Hematopoietic multipotent progenitor cell treated with erythropoietin and hydrocortisone succinate and interleukin-3 and kit ligand, for 17 days (in vitro differentiated cells): ENCODE results near the gene PCNA.
"Not testable (repeated sequence)": the region's sequence is repeated elsewhere in the genome, so short reads cannot be mapped to it uniquely, and the experiment has no call there.

ENCODE experiments used
- DNase-seq: peaks from one replicate; pipeline ENCODE4 v3.0.0-alpha.2; 2015; ENCODE audit warnings: low spot score

PCNA gene

DNA sequence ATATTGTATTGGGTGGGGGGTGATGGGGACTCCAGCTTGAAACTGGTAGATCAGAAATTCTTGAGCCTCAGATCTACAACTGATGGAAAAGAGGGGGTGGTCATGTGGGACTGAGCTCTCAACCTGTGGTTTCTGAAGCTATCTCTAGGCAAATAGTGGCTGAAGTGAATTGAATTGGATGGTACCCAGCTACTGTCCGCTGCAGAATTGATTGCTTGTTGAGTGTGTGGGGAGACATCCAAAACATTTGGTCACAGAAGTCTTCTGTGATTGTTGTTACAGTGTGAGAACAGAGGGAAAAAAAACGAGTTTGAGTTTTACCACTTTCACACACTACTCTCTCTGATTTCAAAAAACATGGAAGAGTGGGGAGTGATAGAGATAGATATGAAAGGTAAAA is 21.9 kb upstream of the PCNA start:
- no peak for DNase-seq

DNA sequence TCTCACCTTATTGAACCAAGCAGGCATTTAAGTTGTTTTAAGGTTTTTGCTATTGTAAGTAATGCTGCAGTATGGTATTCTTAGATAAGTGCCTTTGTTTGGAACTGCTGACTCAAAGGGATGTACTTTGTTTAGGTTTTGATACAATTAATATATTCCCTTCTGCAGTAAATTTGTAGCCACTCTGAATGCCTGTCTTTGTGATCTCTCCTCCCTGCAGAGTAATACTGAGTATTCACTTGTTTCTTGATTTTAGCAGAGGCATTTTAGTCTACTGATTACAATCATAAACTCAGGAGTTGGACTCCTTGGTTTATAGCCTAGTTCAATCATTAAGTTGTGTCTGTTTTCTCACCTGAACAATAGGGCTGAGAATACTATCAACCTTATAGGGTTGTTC is 20.4 kb upstream of the PCNA start:
- no peak for DNase-seq

DNA sequence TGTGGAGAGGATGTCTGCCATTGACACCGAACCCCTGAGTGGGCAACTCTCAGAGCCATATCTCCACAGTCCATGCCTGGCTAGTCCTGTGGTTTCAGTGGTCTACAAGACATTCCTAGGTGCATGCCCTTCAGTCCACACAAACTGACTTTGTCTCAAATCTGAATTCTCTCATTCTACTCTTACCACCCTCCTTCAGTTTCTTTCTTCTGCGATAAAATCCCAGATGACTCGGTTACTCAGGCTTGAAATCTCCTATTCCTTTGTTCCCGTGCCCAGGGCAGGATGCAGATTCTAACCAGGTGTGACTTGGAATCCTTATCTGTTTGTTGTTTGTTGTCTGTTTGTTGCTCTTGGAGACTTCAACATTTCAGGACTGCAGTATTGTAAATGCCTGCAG is 16.3 kb upstream of the PCNA start:
- DNase-seq = no peak

DNA sequence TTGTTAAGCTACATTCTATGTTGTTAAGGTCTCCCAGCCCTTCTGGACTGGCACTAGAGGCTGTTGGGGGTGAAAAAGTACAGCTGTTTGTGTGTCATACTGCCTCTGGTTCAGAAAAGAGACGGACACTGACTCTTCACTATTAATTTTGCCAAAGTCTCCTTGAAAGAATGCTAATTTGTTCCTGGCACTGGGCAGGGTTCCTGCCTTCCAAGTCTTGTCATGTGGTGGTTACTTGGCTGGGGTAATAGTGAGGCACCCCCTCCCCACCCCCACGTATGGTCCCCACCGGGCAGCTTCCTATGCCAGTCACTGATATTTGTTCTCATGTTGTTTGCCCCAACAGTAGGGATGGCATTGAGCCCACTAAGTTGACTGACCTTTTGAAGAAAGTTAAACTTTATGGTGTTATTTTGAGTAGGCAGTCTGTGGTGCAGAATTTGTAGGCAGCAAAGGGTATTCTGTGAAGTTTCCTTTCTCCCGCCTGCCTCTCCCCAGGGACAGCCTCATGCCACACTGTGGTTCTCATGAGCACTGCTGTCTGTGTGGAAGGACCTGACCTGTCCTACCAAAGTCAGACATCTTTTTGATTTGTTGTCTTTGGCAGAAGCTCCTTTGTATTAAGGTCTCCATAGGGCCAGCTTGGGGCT is 15.7 kb upstream of the PCNA start:
- no peak for DNase-seq

DNA sequence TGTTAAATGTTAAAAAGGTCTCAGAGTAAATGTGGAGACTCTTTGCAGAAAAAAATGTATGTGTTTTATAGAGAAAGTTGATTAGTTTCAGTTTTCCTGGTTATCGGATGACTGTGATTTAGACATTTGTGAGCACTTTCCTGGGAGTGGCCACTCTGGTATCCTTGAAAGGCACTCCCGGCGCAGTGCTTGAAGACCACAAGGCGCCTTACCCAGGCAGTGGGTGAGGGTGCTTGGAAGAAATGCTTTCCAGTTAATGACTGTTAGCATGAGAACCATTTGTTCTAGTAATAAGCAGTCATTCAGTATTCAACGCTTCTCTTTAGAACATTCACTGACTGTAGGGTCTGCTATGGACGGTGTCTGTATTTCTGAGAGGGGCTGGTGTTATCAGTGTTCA is 14.2 kb upstream of the PCNA start:
- no peak for DNase-seq

DNA sequence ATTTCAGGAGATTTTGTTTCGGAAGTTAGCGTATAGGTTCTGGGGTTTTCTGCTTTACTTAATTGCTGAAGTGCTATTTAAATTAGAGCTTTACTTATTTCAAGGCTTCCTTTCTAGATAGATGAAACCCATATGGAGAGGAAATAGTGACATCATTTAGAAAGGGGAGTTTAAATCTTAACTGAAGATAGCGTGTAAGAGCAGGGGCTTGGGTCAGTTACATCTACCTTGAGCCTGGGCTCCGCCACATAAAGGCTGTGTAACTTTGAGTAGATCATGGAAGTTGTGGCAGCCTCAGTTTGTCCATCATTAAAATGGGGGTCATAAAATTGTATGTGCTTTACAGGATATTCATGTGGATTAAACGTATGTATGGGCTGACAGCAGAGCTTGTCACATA is 11.7 kb upstream of the PCNA start:
- no peak for DNase-seq

DNA sequence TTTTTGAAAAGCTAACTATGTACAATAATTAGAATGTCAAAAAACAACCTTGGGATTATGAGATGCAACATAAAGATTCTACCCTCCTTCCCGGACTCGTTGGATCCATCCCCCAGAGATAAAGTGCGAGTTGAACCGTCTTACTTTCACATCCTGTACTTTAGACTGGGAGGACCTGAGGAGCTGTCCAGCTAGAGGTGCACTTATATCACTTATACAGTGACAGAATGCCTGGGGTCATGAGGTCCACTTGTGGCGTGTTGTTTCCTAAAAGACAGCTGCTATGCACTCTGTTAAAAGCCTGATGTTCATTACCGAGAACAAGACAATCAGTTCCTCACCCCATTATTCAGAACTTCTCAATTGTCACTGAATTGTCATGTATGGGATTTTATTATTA is 9.1 kb upstream of the PCNA start:
- no peak for DNase-seq

DNA sequence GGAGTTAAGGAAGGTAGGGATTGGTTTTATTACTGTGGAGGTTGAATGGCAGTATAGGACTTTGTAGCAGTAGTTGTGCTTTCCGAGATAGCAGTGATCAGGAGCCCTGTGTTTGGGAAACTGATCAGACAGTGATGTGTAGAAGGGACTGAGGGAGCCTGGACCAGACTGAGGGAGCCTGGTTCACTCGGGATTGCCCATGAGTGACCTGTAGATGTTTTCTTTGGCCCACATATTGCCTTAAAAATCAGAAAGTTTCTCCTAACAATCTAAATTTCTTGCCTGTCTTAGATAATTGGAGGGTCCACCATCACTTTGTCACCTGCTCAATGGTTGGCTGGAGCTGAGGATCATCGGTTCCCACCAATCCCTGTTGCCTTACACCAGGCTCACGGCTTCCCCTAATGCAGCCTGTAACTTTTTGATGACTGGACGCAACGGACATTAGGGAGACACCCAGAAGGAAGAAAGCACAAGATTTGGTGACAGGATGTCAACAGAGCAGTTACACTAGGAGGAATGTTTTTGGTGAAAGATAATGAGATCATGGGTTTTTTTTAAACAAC is 8.2 kb upstream of the PCNA start:
- DNase-seq = no peak

DNA sequence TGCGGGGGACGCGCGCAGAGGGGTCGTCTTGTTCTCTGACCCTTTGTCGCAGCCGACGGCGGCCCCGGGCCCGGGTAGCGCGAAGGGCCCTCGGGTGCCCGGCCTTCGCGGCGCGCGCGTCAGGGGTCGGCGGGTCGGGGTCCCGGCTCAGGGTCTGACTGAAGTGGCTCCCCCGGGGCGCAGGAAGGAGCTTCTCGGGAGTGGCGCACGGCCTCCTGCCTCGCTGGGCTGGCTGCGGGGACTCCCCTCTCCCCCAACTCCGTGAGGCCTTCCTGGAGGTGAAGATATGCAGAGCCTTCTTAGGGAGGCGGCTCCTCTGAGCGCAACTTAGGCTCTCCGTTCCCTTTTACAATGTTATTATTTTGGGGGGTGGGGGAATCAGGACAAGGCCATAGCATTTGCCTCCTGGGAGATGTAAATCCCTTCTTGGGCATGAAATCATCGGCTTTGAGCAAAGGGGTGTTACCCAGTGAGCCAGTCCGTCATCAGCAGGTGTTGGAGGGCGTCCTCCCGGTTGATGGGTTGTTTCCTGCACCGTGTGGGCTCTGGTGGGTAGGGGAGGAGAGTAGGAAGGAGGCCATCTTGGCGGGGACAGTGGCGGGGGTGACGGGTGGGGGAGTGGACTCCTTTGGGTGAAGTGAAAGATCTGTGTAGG is 7.6 kb upstream of the PCNA start:
- DNase-seq = peak; percentile 41

DNA sequence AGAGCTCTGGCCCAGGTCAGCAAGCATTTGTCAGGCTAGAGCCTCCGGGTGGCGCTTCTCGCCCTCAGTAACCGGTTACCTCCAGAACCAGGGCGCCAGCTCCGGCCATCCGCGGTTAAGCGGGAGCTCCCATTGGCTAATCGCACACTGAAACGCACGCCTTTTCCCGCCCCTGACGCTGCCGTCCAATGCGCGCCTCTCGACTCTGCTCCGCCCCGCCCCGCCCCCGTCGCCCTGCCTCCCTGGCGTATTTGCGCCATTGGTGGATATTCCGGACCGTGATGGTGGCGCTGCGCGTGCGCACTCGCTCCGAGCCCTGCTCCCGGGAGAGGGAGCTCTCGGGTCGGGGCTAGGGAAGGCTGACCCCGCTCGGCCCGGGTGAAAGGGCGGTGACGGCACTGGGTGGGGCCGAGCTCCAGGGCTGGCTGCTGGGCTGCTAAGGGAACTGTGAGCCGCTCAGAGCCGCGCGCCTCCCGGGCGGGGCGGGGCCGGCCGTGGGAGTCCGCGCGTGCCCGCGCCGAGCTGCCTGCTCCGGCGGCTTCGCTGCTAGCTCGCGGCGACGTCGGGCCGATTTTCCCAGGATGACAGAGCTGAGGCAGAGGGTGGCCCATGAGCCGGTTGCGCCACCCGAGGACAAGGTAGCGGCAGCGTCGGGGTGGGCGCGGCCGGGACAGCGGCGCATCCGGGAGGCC is 6.9 kb upstream of the PCNA start, which contains the start of gene CDS2:
TSS of gene CDS2 (plus strand) at position 497 of the 692 bp plus-strand sequence. CDS start at position 582, 85 bp downstream.
- DNase-seq = peak; percentile 99

DNA sequence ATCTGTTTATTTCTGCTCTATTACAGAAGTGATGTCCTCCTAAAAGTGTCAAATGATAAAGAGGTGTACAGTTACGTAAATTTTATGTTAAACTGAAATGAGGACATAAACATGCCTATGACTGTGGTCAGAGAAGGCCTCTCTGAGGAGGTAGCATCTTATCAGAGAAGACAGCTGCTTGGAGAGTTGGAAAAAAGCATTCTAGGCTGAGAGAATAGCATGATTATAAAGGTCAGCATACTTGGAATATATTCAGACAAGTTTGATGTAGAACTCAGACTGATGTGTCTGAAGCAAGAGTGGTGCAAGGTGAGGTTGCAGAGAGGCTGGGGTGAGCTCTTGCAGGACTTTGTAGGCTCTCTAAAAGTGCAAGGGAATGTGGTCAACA is 3.1 kb upstream of the PCNA start:
- DNase-seq = peak; percentile 50

DNA sequence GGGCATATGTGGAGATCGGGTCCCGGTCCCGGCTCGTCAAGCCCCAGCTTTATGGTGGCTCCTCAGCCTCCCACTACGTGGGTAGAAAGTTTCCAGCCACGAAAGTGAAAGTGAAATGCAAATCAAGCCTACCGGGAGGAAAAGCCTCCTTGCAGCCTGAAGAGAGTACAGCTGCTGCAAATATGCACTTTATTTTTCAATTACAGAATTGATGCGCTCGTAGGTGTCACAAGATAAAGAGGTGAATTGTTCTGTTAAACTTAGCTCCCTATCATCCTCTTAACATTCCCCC is 373 bp upstream of the PCNA start:
- no peak for DNase-seq

DNA sequence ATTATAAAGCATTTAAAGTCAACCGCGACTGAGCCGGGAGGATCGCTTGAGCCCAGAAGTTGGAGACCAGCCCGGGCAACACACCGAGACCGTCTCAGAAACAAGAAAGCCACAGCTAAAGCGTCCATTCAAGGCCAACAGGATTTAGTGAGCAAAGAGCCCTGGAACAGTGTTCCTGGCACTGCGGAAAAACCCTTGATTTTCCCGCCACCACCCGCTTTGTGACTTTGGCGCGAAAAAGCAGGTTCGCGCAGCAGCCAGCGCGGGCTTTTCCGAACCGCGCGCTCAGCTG is 669 bp downstream of the PCNA start:
- no peak for DNase-seq

DNA sequence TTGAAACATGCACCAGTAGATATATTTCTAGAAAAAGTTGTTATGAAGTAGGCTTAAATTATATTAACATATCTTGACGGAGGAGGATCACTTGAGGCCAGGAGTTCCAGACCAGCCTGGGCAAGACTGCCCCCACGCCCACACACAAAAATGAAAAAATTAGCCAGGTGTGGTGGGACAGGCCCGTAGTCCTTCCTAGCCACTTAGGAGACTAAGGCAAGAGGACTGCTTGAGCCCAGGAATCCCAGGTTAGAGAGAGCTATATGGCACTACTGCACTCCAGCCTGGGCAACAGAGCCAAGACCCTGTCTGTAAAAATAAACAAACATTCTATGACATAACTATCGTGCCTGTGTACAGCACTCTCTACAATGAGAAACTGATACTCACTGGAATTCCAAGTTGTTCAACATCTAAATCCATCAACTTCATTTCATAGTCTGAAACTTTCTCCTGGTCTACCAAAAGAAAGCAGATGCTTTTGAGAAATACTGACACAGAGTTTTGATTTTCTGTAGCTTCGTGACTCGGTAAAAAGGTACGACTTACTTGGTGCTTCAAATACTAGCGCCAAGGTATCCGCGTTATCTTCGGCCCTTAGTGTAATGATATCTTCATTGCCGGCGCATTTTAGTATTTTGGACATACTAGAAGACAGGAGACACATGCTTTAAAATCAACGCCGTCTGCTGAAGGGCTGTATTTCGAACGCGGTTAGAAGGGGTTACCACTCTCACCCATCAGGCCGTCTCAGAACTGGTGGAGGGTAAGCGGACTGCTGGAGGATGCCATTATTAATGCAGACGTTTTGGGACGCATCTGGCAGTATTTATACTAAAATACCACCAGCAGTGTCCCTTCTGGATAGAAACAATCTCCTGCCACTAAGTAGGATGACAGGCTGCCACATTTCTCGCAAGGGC is 1.3 kb downstream of the PCNA start:
- DNase-seq = no peak

DNA sequence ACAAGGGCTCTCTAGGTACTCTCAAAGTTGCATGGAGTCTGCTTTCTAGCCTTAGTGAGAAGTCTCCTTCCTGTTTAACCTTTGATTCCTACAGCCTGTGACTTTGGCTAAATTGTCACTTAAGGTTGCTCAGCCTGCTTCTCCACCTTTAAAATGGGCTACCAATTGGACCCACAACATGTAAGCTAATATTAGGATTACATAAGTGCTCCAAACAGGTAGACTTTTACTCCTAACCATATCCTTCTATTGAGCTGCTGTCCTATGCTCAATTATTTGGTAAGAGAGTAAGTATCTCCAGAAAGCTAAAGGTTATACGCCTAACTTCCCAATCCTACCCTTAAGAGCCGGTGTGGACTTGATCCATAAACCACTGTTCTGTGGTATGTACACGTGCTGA is 2.9 kb downstream of the PCNA start:
- DNase-seq = no peak

DNA sequence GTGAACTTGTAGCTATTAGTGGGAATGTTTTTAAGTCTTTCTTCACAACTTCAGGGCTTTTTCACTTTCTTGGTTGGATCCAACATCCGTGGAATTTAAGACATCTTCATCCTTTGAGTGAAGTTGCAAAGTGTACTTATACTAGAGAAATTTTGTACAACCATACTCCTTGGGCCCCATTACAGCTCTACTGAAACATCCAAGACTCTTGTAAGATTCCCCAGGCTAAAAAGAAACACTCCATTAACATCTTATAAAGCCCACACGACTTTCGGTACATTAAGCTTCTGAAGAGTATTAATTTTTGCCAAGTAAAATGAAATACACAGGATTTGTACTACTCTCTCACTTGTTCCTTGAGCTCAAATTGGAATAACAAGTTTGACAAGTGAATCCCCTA is 5.4 kb downstream of the PCNA start:
- no peak for DNase-seq

DNA sequence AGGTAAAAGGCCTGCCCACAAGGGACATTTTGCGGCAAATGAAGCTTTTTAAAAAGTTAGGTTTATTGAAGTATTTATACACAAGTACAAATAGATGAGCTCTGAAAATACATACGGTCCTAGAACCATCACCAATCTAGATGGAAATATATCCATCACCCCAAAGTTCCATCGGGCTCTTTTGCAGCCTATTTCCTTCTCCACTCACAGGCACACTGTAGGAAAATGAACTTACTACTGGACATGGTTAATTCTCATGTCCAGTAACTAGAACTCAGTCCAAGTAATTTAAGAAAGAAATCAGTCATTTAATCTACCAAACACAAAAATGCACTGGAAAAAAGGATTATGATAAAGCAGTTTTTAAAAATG is 6.2 kb downstream of the PCNA start:
- no peak for DNase-seq

DNA sequence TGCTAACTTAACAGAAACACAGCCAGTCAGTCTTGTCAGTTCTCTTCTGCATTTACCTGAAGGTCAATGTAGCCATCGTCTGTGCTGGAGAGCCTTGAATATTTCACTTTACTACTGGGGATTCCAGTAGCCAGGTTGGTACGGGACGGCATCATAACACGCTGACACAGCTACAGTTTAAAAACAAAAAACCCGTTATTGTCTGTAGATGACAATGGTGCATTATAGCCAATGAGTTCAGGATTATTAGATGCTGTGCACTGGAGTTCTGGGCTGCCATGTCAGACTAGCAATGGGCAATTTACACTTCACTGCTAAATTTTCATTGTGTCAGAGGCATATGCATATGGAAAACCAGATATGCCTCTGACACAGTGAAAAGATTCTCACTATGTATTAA is 10.5 kb downstream of the PCNA start:
- DNase-seq = no peak

DNA sequence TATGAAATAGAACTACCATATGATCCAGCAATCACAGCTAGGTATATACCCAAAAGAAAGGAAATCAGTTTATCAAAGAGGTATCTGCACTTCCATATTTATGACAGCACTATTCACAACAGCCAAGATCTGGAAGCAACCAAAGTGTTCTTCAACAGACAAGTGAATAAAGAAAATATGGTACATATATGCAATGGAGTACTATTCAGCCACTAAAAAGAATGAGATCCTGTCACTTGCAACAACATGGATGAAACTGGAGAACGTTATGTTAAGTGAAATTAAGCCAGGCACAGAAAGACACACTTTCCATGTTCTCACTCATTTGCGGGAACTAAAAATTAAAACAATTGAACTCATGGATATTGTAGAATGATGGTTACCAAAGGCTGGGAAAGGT is 15.3 kb downstream of the PCNA start:
- DNase-seq = no peak

DNA sequence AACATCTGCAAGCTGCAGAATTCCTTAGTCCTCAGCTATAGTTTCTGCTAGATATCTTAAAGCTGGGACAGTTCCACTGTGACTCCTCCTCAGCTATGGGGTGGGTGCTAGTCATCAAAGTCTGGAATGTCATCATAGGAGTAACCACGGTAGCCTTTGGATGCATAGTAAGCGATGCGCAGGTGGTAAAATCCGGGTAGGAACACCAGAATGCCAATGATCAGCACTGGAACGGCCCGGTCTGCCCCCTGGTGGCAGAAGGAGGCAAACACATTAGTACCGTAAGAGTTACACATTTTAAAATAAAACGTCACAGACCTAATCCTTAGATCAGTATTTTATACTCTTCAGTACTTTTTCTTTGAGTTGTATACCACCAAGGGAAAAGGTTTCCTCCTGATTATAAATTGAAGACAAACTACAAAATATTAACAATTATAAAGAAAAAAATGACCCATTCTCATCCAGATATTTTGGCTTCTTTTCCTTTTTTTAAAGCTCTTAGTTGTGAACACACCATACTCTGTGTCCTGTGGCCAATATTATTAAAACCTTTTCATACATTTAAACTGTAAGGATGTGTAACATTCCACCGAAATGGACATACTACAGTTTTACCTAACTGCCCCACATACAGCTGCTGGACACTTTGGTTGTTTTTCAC is 18.9 kb downstream of the PCNA start:
- peak; percentile 82 for DNase-seq

DNA sequence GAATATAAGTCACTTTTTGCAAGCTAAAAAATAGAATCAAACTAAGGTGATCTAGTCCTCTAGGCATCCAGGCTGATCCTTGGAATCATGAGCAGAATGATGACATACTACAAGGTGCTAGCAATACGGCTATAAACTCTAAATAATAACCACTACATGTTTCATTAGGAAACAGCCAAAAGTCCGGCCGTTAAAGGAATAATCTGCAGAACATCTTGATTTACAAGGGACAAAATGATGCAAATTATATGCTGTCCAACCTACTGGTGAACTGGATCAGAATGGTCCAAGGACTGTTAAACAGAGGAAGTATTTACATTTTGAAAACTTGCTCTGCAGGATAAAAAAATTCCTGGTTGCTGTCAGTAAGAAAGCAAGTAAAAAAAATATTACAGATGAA is 19.8 kb downstream of the PCNA start:
- DNase-seq = not testable (repeated sequence)

DNA sequence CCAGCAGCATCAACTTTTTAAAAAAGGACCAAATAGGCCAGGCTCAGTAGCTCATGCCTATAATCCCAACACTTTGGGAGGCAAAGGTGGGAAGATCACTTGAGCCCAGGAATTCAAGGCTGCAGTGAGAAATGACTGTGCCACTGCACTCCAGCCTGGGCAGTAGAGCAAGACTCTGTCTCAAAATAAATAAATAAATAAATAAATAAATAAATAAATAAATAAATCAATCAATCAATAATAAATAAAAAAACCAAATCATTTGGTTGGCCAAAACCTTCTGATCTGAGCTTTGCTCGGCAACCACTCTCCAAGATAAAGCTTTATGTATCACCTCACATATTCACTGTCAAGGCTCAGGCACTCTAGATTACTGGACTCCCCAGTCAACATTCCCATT is 20.7 kb downstream of the PCNA start:
- DNase-seq = not testable (repeated sequence)
